ENCODE results near the gene SIGLEC15.
"Not testable (repeated sequence)": the region's sequence is repeated elsewhere in the genome, so short reads cannot be mapped to it uniquely, and the experiment has no call there.

SIGLEC15 gene

DNA sequence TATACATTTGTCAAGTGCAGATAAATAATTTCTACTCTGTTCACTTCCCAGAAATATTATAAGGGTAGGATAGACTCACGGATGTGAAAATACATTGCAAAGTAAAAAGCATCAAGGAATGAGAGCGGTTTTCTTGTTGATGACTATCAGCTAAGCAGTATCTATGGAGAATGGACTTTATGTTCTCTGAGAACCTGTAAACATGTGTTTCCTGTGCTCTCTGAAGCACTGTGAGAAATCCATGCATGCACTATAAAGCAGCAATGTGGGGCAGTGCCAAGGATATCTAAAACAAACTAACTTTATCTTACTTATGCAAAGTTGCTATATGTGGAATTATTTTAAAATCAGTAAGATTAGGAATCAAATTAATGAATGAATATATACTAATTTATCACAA is 4.4 kb upstream of the SIGLEC15 start:
- no peak for DNase-seq

DNA sequence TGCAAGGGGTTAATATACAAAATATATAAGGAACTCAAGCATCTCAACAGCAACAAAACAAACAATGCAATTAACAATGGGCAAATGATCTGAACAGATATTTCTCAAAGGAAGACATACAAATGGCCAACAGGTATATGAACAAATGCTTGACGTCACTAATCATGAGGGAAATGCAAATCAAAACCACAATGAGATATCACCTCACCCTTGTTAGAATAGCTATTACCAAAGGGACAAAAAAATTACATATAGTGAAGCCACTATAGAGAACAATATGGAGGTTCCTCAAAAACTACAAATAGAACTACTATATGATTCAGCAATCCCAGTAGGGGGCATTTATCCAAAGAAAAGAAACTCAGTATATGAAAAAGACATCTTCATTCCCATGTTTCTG is 3.8 kb upstream of the SIGLEC15 start:
- no peak for DNase-seq

- no peak for DNase-seq
Observed at GRCh38 chr18:45826084-45826483, 609 bp downstream of the SIGLEC15 start.

DNA sequence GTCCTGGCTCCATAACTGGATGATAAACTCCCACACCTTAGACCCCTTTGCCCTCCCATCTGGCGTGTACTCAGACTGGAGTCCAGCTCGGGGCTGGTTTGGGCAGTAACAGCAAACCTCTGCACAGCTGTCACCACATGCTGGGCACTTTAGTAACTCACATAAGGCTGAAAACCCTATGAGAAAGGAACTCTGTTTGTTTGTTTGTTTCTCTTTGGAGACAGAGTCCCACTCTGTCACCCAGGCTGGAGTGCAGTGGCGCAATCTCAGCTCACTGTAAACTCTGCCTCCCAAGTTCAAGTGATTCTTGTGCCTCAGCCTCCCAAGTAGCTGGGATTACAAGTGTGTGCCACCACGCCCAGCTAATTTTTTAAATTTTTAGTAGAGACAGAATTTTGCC is 1.2 kb downstream of the SIGLEC15 start:
- not testable (repeated sequence) for DNase-seq

GRCh38 chr18:45828917-45829811 is 3.7 kb downstream of the SIGLEC15 start:
- no peak for DNase-seq

GRCh38 chr18:45829855-45830254 is 4.4 kb downstream of the SIGLEC15 start:
- no peak for DNase-seq

DNA sequence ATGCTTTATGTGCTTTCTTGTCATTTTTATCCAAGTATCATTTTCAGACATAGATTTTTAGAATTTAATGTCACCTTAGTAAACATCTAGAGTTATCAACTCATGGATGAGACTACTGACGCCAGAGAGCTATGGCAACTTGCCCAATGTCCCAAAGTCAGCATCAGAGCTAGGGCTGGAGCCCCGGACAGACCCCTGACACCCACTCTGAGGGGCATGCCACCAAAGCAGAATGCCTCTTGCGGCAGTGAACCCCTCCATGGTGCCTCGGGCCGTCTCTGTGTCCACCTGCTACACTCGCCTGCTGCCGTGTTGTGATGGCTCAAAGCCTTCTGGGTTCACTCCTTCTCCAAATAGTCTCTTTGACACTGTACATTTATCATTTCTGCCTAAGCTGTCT is 5.4 kb downstream of the SIGLEC15 start:
- no peak for DNase-seq

- no peak for DNase-seq
Observed at GRCh38 chr18:45833846-45834245, 8.4 kb downstream of the SIGLEC15 start.

- no peak for DNase-seq
Observed at GRCh38 chr18:45834306-45834705, 8.8 kb downstream of the SIGLEC15 start.

- no peak for DNase-seq
Observed at GRCh38 chr18:45835057-45835636, 9.7 kb downstream of the SIGLEC15 start.

DNA sequence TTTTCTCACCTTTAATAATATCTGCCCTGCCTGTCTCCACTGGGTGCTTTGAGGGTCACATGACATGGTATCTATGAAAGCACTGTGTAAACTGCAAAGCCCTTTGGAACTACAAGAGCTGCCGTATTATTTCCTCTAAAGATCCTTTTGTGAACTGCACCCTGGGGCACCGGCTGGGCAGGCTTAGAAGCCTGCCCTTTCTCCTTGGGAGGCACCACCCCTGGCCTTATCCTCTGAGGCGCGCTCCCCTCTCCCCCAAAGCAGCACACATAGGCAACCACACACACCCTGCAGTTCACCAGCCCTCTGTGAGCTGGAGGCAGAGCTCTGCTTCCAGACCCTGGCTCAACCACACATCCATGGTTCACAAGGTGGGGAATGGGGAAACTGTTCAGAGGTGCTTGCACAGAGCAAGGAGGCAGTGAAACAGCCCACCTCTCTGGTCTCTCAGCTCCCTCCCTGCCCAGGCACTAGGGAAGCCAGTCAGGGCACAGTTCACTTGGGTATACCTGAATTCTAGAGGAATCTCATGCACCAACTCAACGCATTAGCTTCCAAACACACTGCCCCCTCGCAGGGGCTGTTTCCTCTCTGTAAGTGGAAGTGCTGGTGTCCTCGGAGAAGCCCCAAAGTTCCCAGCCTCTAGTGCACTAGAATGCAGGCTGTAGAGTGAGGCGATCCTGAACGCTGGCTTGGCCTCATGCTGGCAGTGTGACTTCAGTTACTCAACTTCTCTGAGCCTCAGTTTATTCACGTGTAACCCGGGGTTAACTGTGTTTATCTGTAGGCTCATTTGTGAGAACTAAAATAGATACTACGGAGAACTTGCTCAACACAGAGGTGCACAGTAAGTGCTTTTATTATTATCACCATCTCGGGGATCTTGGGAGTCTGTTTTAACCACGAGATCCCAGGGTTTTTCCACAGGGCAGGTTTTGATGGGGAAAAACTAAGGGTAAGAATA is 11.0 kb downstream of the SIGLEC15 start:
- no peak for DNase-seq

DNA sequence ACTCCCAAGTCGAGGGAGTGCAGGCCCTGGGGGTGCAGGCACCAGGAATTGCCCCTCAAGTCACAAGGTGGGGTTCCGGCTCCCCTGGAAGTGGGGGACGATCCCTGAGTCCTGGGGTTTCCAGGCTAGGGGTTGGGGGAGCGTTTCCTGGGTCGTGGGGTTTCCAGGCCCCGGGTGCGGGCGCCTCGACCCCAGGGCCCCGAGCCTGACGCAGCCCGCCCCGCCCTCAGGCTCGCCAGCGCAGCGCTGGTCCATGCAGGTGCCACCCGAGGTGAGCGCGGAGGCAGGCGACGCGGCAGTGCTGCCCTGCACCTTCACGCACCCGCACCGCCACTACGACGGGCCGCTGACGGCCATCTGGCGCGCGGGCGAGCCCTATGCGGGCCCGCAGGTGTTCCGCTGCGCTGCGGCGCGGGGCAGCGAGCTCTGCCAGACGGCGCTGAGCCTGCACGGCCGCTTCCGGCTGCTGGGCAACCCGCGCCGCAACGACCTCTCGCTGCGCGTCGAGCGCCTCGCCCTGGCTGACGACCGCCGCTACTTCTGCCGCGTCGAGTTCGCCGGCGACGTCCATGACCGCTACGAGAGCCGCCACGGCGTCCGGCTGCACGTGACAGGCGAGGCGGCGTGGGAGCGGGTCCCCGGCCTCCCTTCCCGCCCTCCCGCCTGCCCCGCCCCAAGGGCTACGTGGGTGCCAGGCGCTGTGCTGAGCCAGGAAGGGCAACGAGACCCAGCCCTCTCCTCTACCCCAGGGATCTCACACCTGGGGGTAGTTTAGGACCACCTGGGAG is 12.0 kb downstream of the SIGLEC15 start:
- DNase-seq: no peak

GRCh38 chr18:45838302-45839070 is 13.0 kb downstream of the SIGLEC15 start:
- no peak for DNase-seq

DNA sequence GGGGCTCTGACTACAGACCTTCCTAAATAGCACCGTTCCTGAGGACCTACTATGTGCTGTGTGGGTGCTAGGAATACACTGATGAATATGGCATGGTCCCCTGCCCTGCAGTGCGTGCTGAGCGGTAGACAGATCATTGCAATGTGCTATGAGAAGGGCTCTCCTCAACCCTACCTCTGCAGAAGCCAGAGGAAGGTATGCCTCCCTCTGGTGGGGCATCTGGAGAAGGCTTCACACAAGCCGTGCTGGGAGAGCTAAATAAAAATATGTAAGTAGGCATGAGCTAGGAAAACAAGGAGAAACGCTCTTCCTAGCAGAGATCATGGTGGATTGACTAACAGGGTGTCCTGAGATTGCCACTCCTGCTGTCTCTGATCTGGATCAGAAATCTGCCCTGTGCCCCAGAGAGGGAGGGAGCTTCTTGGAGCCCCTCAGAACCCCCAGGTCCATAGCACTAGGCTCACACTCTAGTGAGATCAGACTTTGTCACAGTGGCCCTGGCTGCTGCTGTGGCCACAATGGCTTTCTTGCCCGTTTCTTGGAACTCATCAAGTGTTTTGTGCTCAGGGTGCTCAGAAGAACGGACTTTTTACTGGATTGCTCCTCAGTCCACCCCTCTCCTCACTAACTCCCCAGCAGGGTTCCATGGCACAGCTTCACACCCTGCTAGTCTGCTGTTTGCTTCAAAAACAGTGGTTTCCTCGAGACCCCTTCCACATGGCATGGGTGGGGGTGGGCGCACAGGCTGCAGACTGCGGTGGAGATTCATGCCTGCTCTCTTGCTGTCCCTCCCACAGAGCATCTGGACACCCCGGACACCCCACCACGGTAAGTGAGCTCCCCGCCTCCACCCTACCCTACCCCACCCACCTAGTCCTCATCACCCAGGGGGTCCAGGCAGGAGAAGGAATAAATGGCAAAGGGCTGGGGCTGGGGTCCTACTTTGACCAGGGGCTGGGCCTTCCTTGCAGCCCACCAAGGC is 14.2 kb downstream of the SIGLEC15 start:
- DNase-seq: no peak

- no peak for DNase-seq
Observed at GRCh38 chr18:45841060-45841764, 15.7 kb downstream of the SIGLEC15 start.

GRCh38 chr18:45841765-45842442 is 16.4 kb downstream of the SIGLEC15 start:
- no peak for DNase-seq

GRCh38 chr18:45843019-45843418 is 17.5 kb downstream of the SIGLEC15 start:
- DNase-seq: no peak

GRCh38 chr18:45844938-45845337 is 19.5 kb downstream of the SIGLEC15 start:
- no peak for DNase-seq

DNA sequence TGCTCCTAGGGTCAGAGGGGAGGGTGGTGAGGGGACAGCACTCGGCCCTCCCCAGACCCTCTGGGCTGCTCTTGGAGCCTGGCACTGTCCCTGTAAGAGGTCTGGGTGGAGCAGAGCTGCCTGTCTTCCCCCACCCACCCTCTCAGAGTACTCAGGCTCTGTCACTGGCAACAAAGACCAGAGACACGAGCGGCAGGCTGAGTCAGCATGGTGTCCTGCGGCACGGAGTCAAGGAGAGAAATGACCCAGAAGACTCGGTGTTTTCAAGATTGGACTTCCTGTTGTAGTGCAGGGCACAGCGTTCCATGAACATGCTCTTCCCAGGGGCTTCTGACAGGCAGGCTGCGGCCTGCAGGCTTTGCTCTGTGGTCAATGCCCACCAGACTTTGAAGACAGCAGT is 19.9 kb downstream of the SIGLEC15 start:
- DNase-seq: no peak

Data from activated CD4-positive, alpha-beta T cell treated with anti-CD3 and anti-CD28 coated beads for 1 hour (primary cell).